Esophagus squamous epithelium (tissue), 5 donors: ENCODE results near the gene HELT. TPM values are rescaled to one million over a fixed set of nuclear protein-coding genes. Genes with fewer than 3 reads are reported as not detected.

Source experiments
- DNase-seq: peaks from one replicate; lab custom pipeline; 2025; lab: John Stamatoyannopoulos, UW
- H3K27ac ChIP-seq, 4 donors: fragments of 200-600 bp; sonication (generic); one replicate each; pipeline ENCODE4 v1.5.1; 2016 to 2019; ENCODE audit warnings: mild to moderate bottlenecking in 1 of 4
- H3K27me3 ChIP-seq, 4 donors: fragments of 200-600 bp; sonication (generic); 1 replicate in 3 of 4; 2 replicates in 1 of 4; pipeline versions ENCODE4 v1.5.1 to v1.6.0; 2017 to 2021; ENCODE audit warnings: antibody characterized with exemption in 1 of 4
- H3K36me3 ChIP-seq, 3 donors: fragments of 200-600 bp; sonication (generic); one replicate each; pipeline ENCODE4 v1.5.1; 2016 to 2019
- H3K4me1 ChIP-seq, 3 donors: fragments of 200-600 bp; sonication (generic); one replicate each; pipeline ENCODE4 v1.5.1; 2017 to 2019
- H3K4me3 ChIP-seq, 4 donors: fragments of 200-600 bp; sonication (generic); 1 replicate in 3 of 4; 2 replicates in 1 of 4; pipeline ENCODE4 v1.5.1; 2016 to 2019; ENCODE audit warnings: mild to moderate bottlenecking in 2 of 4, moderate library complexity in 1 of 4
- H3K9me3 ChIP-seq, 3 donors: fragments of 200-600 bp; sonication (generic); one replicate each; pipeline ENCODE4 v1.5.1; 2016 to 2019
- POLR2A ChIP-seq, 4 donors: fragments of 450-650 bp; IDR thresholded peaks; one replicate each; pipeline ENCODE4 v1.6.1; 2017; ENCODE audit warnings: antibody characterized with exemption in 4 of 4, mild to moderate bottlenecking in 4 of 4, moderate library complexity in 3 of 4
- WGBS, 2 donors: methylation state at CpG; one replicate each; pipeline ENCODE4 v1.1.5; 2018; 5-methylcytosine and 5-hydroxymethylcytosine counted together
- intact Hi-C: fragments of 100-400 bp; cut with DNase I; formaldehyde crosslinking; loops from one replicate; pipeline ENCODE4 v1.15.0; 2022
- total RNA-seq, 4 donors: library from RNA; depleted of rRNA; stranded (reverse); fragments of >200 nt; gene quantifications; one replicate each; pipeline ENCODE4 v1.1.0, GENCODE V29; 2016
- TF ChIP-seq, protein P1 (sequence below), 6 experiments: fragments of 450-650 bp in 4 of 6; fragments of 200-600 bp in 2 of 6; sonication (generic) in 2 of 6; IDR thresholded peaks; one replicate each; pipeline ENCODE4 v1.5.1; 2016 to 2019; ENCODE audit warnings: antibody characterized with exemption in 6 of 6, mild to moderate bottlenecking in 4 of 6, moderate library complexity in 4 of 6
- donor health status: DM: yes; HTN: yes; CAD: no.

Gene HELT
- total RNA-seq, 4 donors from 2014 or later = not detected

DNA sequence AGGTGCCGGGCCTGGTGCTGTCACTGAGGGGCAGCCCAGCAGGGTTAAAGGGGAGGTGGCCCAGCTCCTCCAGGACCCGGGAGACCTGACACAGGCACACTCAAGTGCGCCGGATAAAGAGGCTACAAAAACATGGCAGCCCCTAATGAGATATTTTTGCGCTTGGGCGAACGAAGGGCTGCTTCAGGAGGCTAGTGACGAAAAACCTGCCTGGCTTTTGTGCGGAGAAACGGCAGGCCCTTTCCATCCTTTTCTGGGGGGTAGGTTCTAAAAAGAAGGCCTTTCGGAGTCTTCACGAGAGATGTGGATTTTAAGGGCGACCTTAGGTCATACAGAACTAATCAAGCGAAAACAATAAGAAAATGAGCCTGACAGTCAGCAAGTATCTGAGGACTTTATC is 35.5 kb downstream of the HELT start:
- Histone ChIP-seq H3K4me3 (no peak overlapping the region), H3K27me3 (peaks cover 0 to 32% (median 2%) of the 10 kb centered on the region in 4 donors), H3K4me1 (no peaks in the 10 kb centered on the region), H3K9me3 (no peaks in the 10 kb centered on the region), H3K27ac (no peak overlapping the region), H3K36me3 (no peaks in the 10 kb centered on the region)
- no peak for TF ChIP-seq POLR2A (IDR thresholded peaks at IDR 0.05)
- TF ChIP-seq, protein P1, sequence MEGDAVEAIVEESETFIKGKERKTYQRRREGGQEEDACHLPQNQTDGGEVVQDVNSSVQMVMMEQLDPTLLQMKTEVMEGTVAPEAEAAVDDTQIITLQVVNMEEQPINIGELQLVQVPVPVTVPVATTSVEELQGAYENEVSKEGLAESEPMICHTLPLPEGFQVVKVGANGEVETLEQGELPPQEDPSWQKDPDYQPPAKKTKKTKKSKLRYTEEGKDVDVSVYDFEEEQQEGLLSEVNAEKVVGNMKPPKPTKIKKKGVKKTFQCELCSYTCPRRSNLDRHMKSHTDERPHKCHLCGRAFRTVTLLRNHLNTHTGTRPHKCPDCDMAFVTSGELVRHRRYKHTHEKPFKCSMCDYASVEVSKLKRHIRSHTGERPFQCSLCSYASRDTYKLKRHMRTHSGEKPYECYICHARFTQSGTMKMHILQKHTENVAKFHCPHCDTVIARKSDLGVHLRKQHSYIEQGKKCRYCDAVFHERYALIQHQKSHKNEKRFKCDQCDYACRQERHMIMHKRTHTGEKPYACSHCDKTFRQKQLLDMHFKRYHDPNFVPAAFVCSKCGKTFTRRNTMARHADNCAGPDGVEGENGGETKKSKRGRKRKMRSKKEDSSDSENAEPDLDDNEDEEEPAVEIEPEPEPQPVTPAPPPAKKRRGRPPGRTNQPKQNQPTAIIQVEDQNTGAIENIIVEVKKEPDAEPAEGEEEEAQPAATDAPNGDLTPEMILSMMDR (IDR thresholded peaks at IDR 0.05) = no peak
- WGBS, 2 donors = 93 to 96% methylated on average over 10 to 13 of the region's 14 CpGs
- DNase-seq = no peak
- intact Hi-C loops = no loop called here

DNA sequence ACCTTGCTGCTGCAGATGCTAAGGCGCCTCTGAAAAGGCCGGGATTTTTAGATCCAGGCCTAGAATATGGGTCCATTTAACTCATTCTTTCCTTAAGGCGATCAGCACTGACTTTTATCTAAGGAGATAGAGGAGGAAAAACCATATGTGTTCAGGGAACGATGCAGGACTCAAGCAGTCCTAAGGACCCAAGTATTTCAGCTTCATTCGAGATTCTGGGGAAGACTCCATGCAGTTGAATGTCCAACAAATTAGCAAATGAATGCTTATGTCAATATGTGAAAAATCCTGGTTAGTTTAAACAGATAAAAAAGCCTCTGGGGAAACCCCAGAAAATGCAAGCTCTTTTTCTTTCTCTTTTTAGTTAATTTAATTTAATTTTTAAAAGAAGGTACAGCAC is 36.0 kb downstream of the HELT start:
- no peaks in the 10 kb centered on the region for H3K9me3 ChIP-seq
- no peak for DNase-seq
- TF ChIP-seq, protein P1 (IDR thresholded peaks at IDR 0.05) = no peak
- TF ChIP-seq POLR2A (IDR thresholded peaks at IDR 0.05) = no peak
- no peaks in the 10 kb centered on the region for H3K36me3 ChIP-seq
- H3K4me3 ChIP-seq = no peak overlapping the region
- H3K27me3 ChIP-seq = peaks cover 0 to 29% (median 1%) of the 10 kb centered on the region in 4 donors
- WGBS, 2 donors = 79 to 87% methylated on average over 5 of the region's 5 CpGs
- intact Hi-C loops = no loop called here
- H3K27ac ChIP-seq = no peak overlapping the region
- H3K4me1 ChIP-seq = no peaks in the 10 kb centered on the region

DNA sequence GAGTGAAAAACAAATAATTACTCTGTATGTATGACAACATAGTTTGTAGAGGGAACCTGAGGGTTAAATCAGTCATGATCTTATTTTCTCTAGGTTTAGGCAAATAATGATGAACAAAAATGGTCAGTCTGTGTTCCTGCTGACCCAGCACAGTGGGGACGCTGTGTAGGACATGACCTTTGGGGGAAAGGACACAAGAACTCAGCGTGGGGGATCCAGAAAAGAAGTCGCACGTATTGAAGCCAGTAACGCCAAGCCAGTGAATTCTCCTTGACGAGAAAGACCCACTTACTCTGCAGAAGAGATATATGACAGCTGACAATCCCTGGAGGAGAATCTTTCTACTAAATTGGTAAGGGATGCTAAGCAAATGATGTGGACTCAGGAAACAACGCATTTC is 36.6 kb downstream of the HELT start:
- no peak for TF ChIP-seq POLR2A (IDR thresholded peaks at IDR 0.05)
- TF ChIP-seq, protein P1 (IDR thresholded peaks at IDR 0.05) = no peak
- intact Hi-C loops = no loop called here

DNA sequence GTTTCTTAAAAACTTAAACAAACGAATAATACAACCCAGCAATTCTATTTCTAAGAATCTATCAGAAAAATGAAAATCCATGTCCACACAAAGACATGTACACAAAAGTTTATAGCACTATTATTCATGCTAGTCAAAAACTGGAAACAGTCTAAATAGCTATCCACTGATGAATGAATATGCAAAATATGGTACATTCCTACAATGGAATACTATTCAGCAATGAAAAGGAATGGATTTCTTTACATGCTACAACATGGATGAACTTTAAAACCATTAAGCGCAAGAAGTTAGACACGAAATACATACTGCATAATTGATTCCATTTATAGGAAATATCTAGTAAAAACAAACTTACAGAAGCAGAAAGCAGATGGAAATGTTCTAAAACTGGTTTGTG is 43.3 kb downstream of the HELT start:
- intact Hi-C loops = no loop called here
- DNase-seq = no peak
- WGBS, 2 donors = 64 to 67% methylated on average over 3 of the region's 3 CpGs

More for the DNA sequence above, 36.6 kb downstream of the HELT start:
- no peak overlapping the region for H3K27ac ChIP-seq
- H3K36me3 ChIP-seq = no peaks in the 10 kb centered on the region
- no peak overlapping the region for H3K4me3 ChIP-seq
- H3K4me1 ChIP-seq = no peaks in the 10 kb centered on the region
- H3K9me3 ChIP-seq = no peaks in the 10 kb centered on the region
- no peak for DNase-seq
- 68 to 69% methylated on average over 7 of the region's 7 CpGs for WGBS, 2 donors
- peaks cover 0 to 23% (median 0%) of the 10 kb centered on the region in 4 donors for H3K27me3 ChIP-seq

DNA sequence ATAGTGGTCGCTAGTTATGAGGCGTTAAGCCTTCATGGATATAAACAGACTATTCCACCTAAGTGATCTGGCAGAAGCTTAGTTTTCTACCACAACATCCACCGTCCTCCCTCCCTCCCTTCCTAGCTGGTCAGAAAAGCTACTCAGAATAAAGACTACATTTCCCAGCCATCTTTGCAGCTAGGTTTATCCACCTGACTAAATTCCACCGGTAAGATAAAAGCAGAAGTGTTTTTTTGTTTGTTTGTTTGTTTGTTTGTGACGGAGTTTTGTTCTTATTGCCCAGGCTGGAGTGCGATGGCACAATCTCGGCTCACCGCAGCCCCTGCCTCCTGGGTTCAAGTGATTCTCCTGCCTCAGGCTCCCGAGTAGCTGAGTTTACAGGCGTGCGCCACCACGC is 44.3 kb downstream of the HELT start:
- intact Hi-C loops = no loop called here
- Histone ChIP-seq H3K4me1 (no peaks in the 10 kb centered on the region), H3K9me3 (no peaks in the 10 kb centered on the region), H3K4me3 (no peak overlapping the region), H3K36me3 (no peaks in the 10 kb centered on the region), H3K27ac (no peak overlapping the region), H3K27me3 (peaks cover 0 to 8% (median 0%) of the 10 kb centered on the region in 4 donors)
- WGBS, 2 donors = 85 to 90% methylated on average over 8 to 10 of the region's 12 CpGs
- no peak for DNase-seq
- no peak for TF ChIP-seq POLR2A (IDR thresholded peaks at IDR 0.05)
- TF ChIP-seq, protein P1 (IDR thresholded peaks at IDR 0.05) = no peak

More for the DNA sequence above, 43.3 kb downstream of the HELT start:
- Histone ChIP-seq H3K9me3 (no peaks in the 10 kb centered on the region), H3K27ac (no peak overlapping the region), H3K4me3 (no peak overlapping the region), H3K4me1 (no peaks in the 10 kb centered on the region), H3K36me3 (no peaks in the 10 kb centered on the region), H3K27me3 (peaks cover 0 to 8% (median 0%) of the 10 kb centered on the region in 4 donors)
- TF ChIP-seq, protein P1 (IDR thresholded peaks at IDR 0.05) = no peak
- no peak for TF ChIP-seq POLR2A (IDR thresholded peaks at IDR 0.05)
